Dendritic cell treated with granulocyte-macrophage colony-stimulating factor and Interleukin-4, amounts not matched to agents 40 ng/mL and 50 ng/mL, for 4 days (primary cell): Measurements from ENCODE around the gene SPSB1.
A peak's percentile ranks its signal among the peaks of the same experiment; 100 is the strongest.

ENCODE experiments used
- H3K27ac Mint-ChIP-seq: one replicate; pipeline ENCODE4 v1.8.0; 2022; ENCODE audit warnings: mild to moderate bottlenecking, mixed read lengths
- H3K27me3 Mint-ChIP-seq: one replicate; pipeline ENCODE4 v1.8.0; 2022; ENCODE audit warnings: mild to moderate bottlenecking, mixed read lengths
- H3K36me3 Mint-ChIP-seq: one replicate; pipeline ENCODE4 v1.8.0; 2022; ENCODE audit warnings: low read depth, mixed read lengths
- H3K4me1 Mint-ChIP-seq: one replicate; pipeline ENCODE4 v1.8.0; 2022; ENCODE audit warnings: low read depth, mixed read lengths
- H3K4me3 Mint-ChIP-seq: one replicate; pipeline ENCODE4 v1.8.0; 2022; ENCODE audit warnings: mild to moderate bottlenecking, moderate library complexity, mixed read lengths
- H3K9me3 Mint-ChIP-seq: one replicate; pipeline ENCODE4 v1.8.0; 2022; ENCODE audit warnings: mixed read lengths
- intact Hi-C: fragments of 100-400 bp; cut with micrococcal nuclease; formaldehyde crosslinking; loops from one replicate; pipeline ENCODE4 v1.15.0; 2022

The SPSB1 gene

DNA sequence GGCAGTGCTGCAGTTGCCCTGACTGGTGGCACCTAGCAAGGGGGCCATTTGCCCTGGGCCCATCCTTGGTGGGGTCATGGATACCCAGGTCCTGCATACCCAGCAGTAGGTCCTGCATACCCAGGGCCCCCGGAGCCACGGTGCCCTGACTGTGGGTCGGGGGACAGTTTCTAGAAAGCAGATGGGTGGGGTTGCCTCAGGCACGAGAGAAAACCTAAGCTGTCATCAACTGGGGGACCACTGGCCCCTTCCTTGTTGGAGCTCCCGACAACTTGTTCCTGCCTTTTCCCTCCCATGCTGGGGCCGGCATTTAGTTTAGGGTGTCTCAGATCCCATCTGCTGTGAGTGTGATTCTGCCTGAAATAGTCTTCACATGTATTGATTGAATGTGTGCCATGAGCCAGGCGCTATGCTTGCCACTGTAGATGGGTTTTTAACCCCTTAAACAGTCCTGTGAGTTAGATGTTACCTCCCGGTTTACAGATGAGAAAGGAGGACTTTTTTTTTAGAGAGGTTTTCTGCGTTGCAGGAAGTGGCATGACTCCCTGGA lies 15.6 kb downstream of the SPSB1 start:
- Mint-ChIP-seq H3K36me3 (no peaks in the 10 kb centered on the region), H3K9me3 (no peaks in the 10 kb centered on the region), H3K27ac (peak overlapping the region; percentile 33), H3K27me3 (peaks cover 16% of the 10 kb centered on the region), H3K4me3 (no peak overlapping the region), H3K4me1 (peaks cover 13% of the 10 kb centered on the region)
- intact Hi-C loops: no loop called here

DNA sequence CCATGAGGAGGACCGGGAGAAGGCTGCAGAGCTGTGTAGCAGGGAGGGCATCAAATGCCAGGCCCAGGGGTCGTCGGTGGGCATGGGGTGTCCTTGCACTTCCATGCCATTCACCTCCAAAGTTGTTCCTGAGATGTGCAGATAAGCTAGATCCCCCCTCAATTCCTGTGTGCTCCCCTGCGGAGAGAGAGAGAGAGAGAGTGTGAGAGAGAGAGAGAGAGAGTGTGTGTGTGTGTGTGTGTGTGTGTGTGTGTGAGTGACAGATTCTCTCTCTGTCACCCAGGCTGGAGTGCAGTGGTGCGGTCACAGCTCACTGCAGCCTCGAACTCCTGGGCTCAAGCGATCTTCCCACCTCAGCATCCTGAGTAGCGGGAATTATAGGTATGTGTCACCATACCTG lies 16.4 kb downstream of the SPSB1 start:
- intact Hi-C loops: no loop called here
- peaks cover 15% of the 10 kb centered on the region for H3K4me1 Mint-ChIP-seq
- H3K9me3 Mint-ChIP-seq: no peaks in the 10 kb centered on the region
- H3K27ac Mint-ChIP-seq: peak overlapping the region; percentile 33
- peaks cover 15% of the 10 kb centered on the region for H3K27me3 Mint-ChIP-seq
- H3K4me3 Mint-ChIP-seq: no peak overlapping the region
- no peaks in the 10 kb centered on the region for H3K36me3 Mint-ChIP-seq

DNA sequence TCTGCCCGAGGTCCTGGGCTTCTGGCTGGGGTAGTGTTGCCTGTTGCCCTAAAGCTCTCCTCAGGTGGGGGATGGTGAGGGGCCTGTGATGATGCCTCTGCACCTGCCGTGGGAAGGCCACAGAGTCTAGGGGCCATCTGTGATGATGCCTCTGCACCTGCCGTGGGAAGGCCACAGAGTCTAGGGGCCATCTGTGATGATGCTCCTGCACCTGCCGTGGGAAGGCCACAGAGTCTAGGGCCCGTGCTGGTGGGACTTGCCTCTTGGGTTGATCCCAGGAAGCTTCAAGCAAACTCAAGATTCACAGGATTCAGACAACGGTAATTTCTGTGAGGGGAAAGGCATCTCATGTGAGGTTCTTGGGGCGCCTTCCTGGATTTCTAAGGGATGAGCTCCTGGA lies 17.3 kb downstream of the SPSB1 start:
- intact Hi-C loops: no loop called here

DNA sequence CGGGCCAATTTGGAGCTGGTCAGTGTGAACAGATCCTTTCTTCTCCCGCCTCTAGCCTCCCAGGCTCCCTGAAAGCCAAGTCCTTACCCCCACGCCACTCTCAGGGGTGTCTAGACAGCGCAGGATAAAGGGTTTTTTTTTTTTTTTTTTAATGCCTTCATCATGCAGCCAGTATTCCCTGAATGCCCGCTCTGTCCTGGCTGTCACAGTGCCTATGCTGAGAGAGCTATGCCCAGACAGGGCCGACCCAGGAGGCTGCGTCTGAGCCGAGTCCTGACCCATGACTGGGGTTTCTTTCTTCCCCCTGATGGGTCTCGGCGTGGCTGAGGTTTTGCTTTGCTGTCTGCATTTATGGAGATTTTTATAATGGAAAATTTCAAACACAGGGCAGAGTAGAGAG lies 18.3 kb downstream of the SPSB1 start:
- Mint-ChIP-seq H3K36me3 (no peaks in the 10 kb centered on the region), H3K9me3 (no peaks in the 10 kb centered on the region), H3K4me3 (no peak overlapping the region), H3K27me3 (peaks cover 12% of the 10 kb centered on the region), H3K27ac (no peak overlapping the region), H3K4me1 (peaks cover 21% of the 10 kb centered on the region)
- intact Hi-C loops: no loop called here

More for the DNA sequence above, 17.3 kb downstream of the SPSB1 start:
- Mint-ChIP-seq H3K27me3 (peaks cover 11% of the 10 kb centered on the region), H3K36me3 (no peaks in the 10 kb centered on the region), H3K4me1 (peaks cover 21% of the 10 kb centered on the region), H3K27ac (no peak overlapping the region), H3K4me3 (no peak overlapping the region), H3K9me3 (no peaks in the 10 kb centered on the region)

DNA sequence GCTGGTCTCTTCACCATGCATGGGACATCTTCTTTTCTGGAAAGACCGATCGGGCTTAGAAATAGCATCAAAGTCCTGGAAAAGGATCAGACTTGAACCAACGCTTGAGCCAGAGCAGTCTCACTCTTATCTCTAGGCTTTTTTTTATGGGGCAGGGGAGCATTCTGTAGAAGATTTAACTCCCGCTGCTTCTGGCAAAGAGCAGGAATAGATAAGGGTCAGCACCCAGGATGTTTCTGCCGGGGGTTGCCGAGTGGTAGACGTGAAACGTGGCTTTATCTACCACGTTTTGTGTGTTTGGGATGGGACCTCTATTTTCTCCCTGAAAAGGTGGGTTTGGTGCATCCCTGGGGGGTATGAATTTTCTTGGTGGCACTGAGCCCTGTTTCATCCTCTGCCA lies 18.8 kb downstream of the SPSB1 start:
- peaks cover 14% of the 10 kb centered on the region for H3K27me3 Mint-ChIP-seq
- H3K4me1 Mint-ChIP-seq: peaks cover 23% of the 10 kb centered on the region
- intact Hi-C loops: no loop called here

DNA sequence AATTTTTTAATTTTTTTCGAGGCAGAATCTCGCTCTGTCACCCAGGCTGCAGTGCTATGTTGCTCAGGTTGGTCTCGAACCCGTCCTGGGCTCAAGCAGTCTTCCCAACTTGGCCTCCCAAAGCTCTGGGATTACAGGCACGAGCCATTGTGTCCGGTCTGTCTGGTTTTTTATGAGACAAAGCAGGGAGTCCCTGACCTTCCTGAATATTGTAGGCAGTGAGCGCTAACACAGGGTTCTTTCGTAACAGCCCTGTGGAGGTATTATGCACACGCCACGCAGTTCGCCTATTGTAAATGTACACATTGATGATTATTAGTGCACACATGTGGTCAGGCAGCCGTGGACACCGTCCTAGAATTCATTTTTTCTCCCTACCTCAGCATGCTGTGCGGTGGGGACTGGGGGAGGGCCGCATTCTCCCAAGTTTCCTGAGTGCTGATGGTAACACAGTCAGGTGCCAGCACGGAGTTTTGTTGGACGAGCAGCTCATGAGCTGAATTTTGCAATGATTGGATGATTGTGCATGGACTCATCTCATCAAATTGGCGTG lies 19.6 kb downstream of the SPSB1 start:
- Mint-ChIP-seq H3K27ac (no peak overlapping the region), H3K4me1 (peaks cover 28% of the 10 kb centered on the region), H3K27me3 (peaks cover 20% of the 10 kb centered on the region), H3K4me3 (no peak overlapping the region), H3K36me3 (no peaks in the 10 kb centered on the region), H3K9me3 (no peaks in the 10 kb centered on the region)
- intact Hi-C loops: no loop called here

More for the DNA sequence above, 18.8 kb downstream of the SPSB1 start:
- H3K9me3 Mint-ChIP-seq: no peaks in the 10 kb centered on the region
- H3K27ac Mint-ChIP-seq: no peak overlapping the region
- no peak overlapping the region for H3K4me3 Mint-ChIP-seq
- H3K36me3 Mint-ChIP-seq: no peaks in the 10 kb centered on the region

DNA sequence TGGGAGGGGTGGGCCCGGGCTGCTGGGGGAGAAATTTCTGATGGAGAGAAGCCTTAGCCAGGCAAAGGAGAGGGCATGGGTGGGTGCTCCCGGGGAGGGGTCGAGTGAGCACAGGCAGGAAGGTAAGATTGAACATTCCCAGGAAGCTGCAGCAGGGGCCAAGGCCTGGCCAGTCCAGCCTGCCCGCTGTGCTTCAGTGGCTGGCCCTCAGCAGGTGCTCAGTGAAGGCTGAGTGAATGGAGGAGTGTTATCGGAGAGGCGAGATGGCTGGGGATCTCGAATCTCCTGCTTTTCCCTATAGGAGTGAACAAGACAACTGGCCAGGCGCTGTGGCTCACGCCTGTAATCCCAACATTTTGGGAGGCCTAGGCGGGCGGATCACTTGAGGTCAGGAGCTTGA lies 20.9 kb downstream of the SPSB1 start:
- no peak overlapping the region for H3K4me3 Mint-ChIP-seq
- peaks cover 40% of the 10 kb centered on the region for H3K4me1 Mint-ChIP-seq
- peaks cover 32% of the 10 kb centered on the region for H3K27me3 Mint-ChIP-seq
- intact Hi-C loops: no loop called here
- no peaks in the 10 kb centered on the region for H3K9me3 Mint-ChIP-seq
- H3K36me3 Mint-ChIP-seq: no peaks in the 10 kb centered on the region
- H3K27ac Mint-ChIP-seq: peak overlapping the region; percentile 34

DNA sequence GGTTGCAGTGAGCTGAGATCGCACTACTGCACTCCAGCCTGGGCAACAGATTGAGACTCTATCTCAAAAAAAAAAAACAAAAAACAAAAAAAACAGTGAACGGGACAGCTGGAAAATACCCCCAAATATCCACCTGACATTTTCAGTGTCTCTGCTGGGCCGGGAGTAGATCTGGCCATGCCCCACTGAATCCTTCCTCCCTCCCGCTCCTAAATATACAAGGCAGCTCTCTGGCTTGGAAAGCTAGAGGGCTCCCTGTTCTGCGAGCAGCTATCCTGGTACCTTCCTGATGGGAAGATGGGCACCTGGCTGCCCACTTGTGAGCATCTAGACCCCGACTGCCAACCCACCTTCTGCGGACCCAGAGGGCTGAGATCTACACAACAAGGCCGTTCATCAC lies 21.4 kb downstream of the SPSB1 start:
- H3K4me1 Mint-ChIP-seq: peaks cover 45% of the 10 kb centered on the region
- H3K27me3 Mint-ChIP-seq: peaks cover 32% of the 10 kb centered on the region
- H3K27ac Mint-ChIP-seq: peak overlapping the region; percentile 78
- H3K36me3 Mint-ChIP-seq: no peaks in the 10 kb centered on the region
- no peaks in the 10 kb centered on the region for H3K9me3 Mint-ChIP-seq
- H3K4me3 Mint-ChIP-seq: no peak overlapping the region
- intact Hi-C loops: no loop called here

DNA sequence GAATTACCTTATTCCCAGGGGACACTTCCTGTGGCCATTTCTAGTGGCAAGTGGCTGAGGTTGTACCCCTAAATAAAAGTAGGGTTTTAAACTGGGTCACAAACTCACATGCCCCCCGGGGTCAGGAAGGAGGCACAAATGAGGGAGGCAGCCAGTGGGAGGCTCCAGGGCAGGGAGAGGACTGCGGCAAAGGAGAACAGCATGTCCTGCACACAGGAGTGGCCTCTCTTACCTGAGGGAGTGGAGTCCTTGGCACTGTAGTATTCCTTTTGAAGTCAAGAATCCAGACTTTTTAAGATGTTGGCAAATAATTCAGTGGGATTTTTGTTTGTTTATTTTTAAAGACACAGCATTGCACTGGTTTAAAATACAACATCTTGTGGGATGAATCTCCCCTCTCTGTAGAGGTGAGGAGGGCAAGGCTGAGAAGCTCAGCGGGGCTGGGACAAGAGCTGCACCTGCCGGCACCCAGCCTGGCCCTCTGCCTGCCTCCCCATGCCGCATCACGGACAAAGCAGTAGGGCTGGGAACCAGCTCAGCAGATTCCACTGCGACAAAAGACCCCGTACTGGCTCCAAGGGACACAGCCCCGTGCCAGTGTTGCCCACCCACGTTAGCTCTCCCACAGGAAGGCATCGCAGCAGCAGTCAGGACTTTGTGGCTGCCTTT lies 22.2 kb downstream of the SPSB1 start:
- Mint-ChIP-seq H3K4me1 (peaks cover 52% of the 10 kb centered on the region), H3K4me3 (no peak overlapping the region), H3K27me3 (peaks cover 37% of the 10 kb centered on the region), H3K36me3 (no peaks in the 10 kb centered on the region), H3K9me3 (no peaks in the 10 kb centered on the region), H3K27ac (peak overlapping the region; percentile 78)
- intact Hi-C loops: no loop called here

DNA sequence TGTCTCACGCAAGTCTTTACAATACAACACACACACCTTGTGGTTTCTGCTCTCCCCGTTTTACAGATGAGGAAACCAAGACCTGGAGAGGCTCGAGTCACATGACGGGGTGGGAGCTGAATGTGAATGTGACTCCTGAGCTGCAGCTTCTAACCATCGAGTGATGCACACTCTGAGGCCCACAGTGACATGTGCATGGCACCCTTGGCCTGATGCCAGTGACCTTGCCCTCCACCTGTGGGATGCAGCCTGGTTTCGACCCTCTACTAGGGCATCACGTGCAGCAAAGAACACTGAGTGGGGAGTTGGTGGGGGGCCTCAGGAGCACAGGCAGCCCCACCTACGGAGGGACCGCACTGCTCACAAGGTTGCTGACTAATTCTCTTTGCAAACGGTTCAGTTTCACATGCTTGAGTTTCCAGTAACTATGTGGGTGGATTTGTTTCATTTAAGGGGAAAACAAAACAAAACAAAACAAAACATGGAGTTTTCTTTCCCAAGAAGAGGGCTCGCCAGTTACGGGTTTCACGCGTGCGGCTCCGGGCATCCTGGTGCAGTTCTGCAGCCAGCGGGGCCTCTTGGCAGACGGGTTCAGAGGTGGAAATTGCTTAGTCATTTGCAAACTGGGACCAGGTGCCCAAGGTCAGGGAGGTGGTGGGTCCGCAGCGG lies 22.9 kb downstream of the SPSB1 start:
- peaks cover 43% of the 10 kb centered on the region for H3K27me3 Mint-ChIP-seq
- H3K4me3 Mint-ChIP-seq: peak overlapping the region; percentile 59
- intact Hi-C loops: no loop called here
- H3K9me3 Mint-ChIP-seq: no peaks in the 10 kb centered on the region
- no peaks in the 10 kb centered on the region for H3K36me3 Mint-ChIP-seq
- H3K27ac Mint-ChIP-seq: peak overlapping the region; percentile 78
- peaks cover 59% of the 10 kb centered on the region for H3K4me1 Mint-ChIP-seq

DNA sequence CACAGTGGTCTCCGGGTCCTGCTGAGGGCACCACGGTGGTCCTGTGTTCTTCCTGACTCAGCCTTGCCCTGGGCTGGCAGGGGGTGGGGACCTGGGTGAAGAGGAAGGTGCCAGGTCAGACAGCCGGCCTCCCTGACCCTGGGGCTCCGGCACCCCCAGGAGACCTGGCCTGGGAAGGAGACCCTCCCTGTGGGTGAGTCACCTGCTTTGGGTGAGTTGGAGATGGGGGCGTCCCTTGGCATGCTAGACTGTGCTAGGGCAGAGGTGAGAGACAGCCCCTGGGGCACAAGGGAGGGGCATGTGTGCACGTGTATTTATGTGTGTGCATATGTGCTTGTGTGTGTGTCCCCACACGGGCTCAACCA lies 23.4 kb downstream of the SPSB1 start:
- no peaks in the 10 kb centered on the region for H3K36me3 Mint-ChIP-seq
- peaks cover 46% of the 10 kb centered on the region for H3K27me3 Mint-ChIP-seq
- H3K9me3 Mint-ChIP-seq: no peaks in the 10 kb centered on the region
- peak overlapping the region; percentile 78 for H3K27ac Mint-ChIP-seq
- intact Hi-C loops: no loop called here
- H3K4me1 Mint-ChIP-seq: peaks cover 64% of the 10 kb centered on the region
- peak overlapping the region; percentile 59 for H3K4me3 Mint-ChIP-seq

DNA sequence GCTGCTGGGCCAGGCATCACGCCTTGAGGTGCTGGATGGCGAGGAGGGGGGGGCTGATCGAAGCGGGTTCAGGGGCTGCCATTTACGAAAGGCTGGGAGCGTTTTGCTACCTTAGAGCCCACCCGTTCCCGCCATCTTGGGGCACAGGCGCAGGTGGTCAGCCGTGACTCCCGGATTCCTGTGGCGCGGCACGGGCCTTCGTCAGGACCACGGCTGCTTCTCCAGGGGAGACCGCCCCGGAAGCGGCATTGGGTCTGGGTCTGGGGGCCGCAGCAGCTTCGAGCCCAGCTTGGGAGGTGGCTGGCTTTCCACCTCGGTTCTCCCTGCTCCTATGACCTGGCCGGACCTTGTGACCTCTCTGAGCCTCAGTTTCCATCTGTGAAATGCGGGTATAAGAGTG lies 23.8 kb downstream of the SPSB1 start:
- Mint-ChIP-seq H3K27me3 (peaks cover 47% of the 10 kb centered on the region), H3K9me3 (no peaks in the 10 kb centered on the region), H3K27ac (peak overlapping the region; percentile 78), H3K36me3 (no peaks in the 10 kb centered on the region), H3K4me1 (peaks cover 69% of the 10 kb centered on the region), H3K4me3 (no peak overlapping the region)
- intact Hi-C loops: no loop called here

DNA sequence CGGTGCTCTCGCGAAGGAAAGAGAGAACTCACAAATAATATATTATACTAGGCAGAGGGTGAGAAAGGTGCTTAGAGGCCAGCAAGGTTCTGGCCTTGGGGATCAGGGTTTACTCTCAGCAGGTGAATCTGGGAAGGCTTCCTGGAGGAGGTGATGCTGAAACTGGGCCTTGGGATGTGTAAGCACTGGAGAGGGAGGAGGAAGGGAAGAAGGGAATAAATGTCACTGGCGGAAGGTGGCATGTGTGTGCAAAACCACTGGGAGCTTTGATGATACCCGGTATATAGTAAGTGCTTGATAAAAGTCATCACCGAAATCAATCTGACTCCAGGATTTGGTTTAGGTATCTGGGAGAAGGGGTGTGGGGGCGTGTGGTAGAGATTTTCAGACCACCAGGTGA lies 24.4 kb downstream of the SPSB1 start:
- Mint-ChIP-seq H3K4me3 (no peak overlapping the region), H3K4me1 (peaks cover 72% of the 10 kb centered on the region), H3K27ac (no peak overlapping the region), H3K27me3 (peaks cover 49% of the 10 kb centered on the region), H3K36me3 (no peaks in the 10 kb centered on the region), H3K9me3 (no peaks in the 10 kb centered on the region)
- intact Hi-C loops: no loop called here

DNA sequence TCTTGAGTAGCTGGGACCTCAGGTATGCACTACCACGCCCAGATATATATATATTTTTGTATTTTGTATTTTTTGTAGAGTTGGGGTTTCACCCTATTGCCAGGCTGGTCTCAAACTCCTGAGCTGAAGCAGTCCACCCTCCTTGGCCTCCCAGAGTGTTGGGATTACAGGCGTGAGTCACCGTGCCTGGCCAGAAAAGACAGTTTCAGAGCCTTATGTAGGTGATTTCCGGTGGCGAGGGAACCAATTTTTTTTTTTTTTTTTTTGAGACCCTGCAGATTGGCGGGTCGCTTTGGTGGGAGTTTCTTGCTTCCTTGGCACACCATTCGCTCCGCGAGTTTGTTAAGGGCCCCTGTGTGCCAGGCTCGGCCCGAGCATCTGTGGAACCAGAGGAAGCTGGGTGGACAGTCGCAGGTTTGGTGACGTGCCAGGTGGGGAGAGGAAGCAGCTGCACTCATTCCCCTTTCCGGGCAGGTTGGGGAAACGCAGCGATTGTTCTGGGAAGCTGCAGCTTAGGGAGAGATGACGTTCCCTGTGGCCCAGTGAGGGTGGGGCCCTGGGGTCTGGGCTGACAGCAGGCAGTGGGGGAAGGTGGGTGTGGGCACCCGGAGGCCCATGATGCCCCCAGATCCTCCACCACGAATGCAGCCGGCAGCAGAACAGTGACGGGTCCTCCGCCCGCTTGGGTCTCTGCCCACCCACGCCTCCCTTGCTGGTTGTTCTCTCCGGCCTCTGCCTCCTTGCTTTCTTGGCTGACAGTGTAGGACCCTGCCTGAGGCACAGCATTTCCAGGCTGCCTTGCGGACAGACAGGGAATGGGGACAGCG lies 25.1 kb downstream of the SPSB1 start:
- Mint-ChIP-seq H3K36me3 (no peaks in the 10 kb centered on the region), H3K4me1 (peaks cover 77% of the 10 kb centered on the region), H3K27ac (peak overlapping the region; percentile 10), H3K27me3 (peaks cover 50% of the 10 kb centered on the region), H3K9me3 (no peaks in the 10 kb centered on the region), H3K4me3 (no peak overlapping the region)
- intact Hi-C loops: no loop called here
